ENCODE results near the gene SEMA3A. TPM values are rescaled to one million over a fixed set of nuclear protein-coding genes. Genes with fewer than 3 reads are reported as not detected.

The SEMA3A gene
- total RNA-seq, 4 donors from 2014 or later = 2.9 to 42.5 (median 25.7) TPM

DNA sequence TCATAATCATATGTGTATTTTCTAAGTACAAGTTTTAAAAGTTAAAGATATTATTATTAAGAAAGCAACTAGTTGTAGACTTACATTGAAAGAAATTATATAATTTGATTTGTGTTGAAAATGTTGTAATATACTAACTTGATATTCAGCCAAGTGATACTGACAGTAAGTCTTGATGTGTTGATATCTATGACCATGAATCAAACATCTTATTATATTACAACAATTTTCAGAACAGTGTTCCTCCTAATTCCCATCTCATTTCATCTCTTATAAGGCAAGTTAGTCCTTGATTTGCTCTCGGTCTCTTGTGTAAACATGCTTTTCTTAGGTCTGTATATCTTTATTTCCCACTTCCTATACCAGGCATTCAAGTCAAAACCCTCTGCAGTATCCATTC is 276.4 kb downstream of the SEMA3A start:
- TF ChIP-seq, protein P1, sequence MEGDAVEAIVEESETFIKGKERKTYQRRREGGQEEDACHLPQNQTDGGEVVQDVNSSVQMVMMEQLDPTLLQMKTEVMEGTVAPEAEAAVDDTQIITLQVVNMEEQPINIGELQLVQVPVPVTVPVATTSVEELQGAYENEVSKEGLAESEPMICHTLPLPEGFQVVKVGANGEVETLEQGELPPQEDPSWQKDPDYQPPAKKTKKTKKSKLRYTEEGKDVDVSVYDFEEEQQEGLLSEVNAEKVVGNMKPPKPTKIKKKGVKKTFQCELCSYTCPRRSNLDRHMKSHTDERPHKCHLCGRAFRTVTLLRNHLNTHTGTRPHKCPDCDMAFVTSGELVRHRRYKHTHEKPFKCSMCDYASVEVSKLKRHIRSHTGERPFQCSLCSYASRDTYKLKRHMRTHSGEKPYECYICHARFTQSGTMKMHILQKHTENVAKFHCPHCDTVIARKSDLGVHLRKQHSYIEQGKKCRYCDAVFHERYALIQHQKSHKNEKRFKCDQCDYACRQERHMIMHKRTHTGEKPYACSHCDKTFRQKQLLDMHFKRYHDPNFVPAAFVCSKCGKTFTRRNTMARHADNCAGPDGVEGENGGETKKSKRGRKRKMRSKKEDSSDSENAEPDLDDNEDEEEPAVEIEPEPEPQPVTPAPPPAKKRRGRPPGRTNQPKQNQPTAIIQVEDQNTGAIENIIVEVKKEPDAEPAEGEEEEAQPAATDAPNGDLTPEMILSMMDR (IDR thresholded peaks at IDR 0.05; ENCODE audit: low read depth) = no peak

DNA sequence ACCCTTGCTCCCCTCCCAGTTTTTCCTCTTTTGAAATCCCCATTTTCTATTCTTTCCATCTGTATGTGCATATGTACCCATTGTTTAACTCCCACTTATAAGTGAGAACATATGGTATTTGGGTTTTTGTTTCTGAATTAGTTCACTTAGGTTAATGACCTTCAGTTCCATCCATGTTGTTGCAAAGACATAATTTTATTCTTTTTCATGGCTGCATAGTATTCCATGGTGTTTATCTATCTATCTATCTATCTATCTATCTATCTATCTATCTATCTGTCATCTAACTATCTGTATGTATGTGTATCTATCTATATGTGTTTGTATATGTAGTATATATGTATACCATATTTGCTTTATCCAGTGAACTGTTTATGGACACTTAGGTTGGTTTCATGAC is 281.4 kb downstream of the SEMA3A start:
- TF ChIP-seq, protein P1 (IDR thresholded peaks at IDR 0.05; ENCODE audit: low read depth) = no peak

DNA sequence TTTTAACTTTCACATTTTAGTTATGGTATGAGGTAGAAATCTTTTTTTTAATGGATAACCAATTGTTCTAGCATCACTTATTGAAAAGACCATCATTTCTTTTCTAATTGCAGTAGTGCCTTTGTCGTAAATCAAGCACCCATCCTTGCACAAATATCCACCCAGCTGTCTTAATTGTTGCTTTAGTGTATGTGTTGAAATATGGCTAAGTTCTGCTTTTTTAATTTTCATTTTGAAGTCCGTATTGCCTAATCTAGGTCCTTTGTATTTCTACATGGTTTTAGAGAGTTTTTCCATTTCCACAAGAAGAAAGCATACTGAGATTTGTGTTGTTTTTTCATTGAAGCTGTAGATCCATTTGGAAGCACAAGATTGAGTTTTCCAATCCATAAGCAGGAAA is 286.1 kb downstream of the SEMA3A start:
- TF ChIP-seq, protein P1 (IDR thresholded peaks at IDR 0.05; ENCODE audit: low read depth) = no peak
